Pancreas (tissue), 10 donors: ENCODE data around the gene TACC3. TPM values are rescaled to one million over a fixed set of nuclear protein-coding genes. Genes with fewer than 3 reads are reported as not detected.
A peak's percentile ranks its signal among the peaks of the same experiment; 100 is the strongest.

Experiments
- ATAC-seq, 4 donors: fragments of 200-7000 bp; cut with Tn5 transposase; one replicate each; pipeline versions ENCODE4 v1.8.0 to v1.9.1; 2020; ENCODE audit warnings: mild to moderate bottlenecking in 4 of 4, moderate library complexity in 4 of 4
- DNase-seq, 6 donors: peaks; one replicate each; pipeline ENCODE4 v3.0.0-alpha.2; 2020
- FAIRE-seq: peaks from 2 replicates; lab custom pipeline; 2012; peaks lifted over from hg19 to GRCh38; lab: Jason Lieb, UNC
- H3K27ac ChIP-seq, 4 donors: fragments of 200-600 bp; sonication (generic); 1 replicate in 3 of 4; 2 replicates in 1 of 4; pipeline versions ENCODE4 v1.5.0 to v1.8.0; 2020
- H3K27me3 ChIP-seq, 4 donors: fragments of 200-600 bp; one replicate each; pipeline ENCODE4 v1.8.0; 2021
- H3K36me3 ChIP-seq, 3 donors: fragments of 200-600 bp; sonication (generic) in 1 of 3; one replicate each; pipeline versions ENCODE4 v1.5.0 to v1.8.0; 2020 to 2021
- H3K4me1 ChIP-seq, 3 donors: fragments of 200-600 bp; one replicate each; pipeline ENCODE4 v1.8.0; 2021
- H3K4me3 ChIP-seq, 4 donors: fragments of 200-600 bp; sonication (generic) in 2 of 4; one replicate each; pipeline versions ENCODE4 v1.5.0 to v1.8.0; 2020 to 2021
- H3K9me3 ChIP-seq, 4 donors: fragments of 200-600 bp; one replicate each; pipeline ENCODE4 v1.8.0; 2021
- CTCF ChIP-seq, 4 donors: fragments of 200-600 bp; sonication (generic) in 3 of 4; IDR thresholded peaks; one replicate each; pipeline versions ENCODE4 v1.5.0 to v1.8.0; 2021; ENCODE audit warnings: antibody characterized with exemption in 4 of 4
- WGBS, 2 donors: extraction: QIAGEN DNeasy Blood & Tissue Kit; methylation state at CpG; one replicate each; pipeline ENCODE4 v1.1.7; 2013; 5-methylcytosine and 5-hydroxymethylcytosine counted together
- intact Hi-C, 3 donors: fragments of 100-400 bp; cut with DNase I; formaldehyde crosslinking; loops; one replicate each; pipeline versions ENCODE4 v1.11.1 to v1.14.2; 2022
- polyA plus RNA-seq, 2 donors: library from polyadenylated mRNA; stranded (reverse); fragments of 200-250 nt; gene quantifications; one replicate each; pipeline ENCODE4 v1.2.3, GENCODE V29; 2013
- total RNA-seq, 6 donors: library from RNA; stranded (reverse); fragmentation: NEBNext Ultra II Directional in 4 of 6; extraction: Animal tissue kit (Norgen Biotek cat#: 25700) in 4 of 6; gene quantifications; one replicate each; pipeline versions ENCODE4 v1.2.1 to v1.2.4, GENCODE V29; 2021 to 2023
- donor health status: healthy with polysubstance abuse.
- donor health status: DM: no; HTN: no; CAD: no; lungs with moderate emphysema.
- donor health status: DM: no; HTN: no; CAD: no.
- donor health status: control.
- donor health status: control.
- donor health status: Bipolar disorder and iron deficiency.
- donor health status: DM: yes; HTN: yes; CAD: no.
- donor health status: DM: no; HTN: no; CAD: no.
- donor health status: DM: no; HTN: no; CAD: no.
- donor health status: DM: yes; HTN: yes; CAD: no.

Gene TACC3
- total and polyA plus RNA-seq, 8 donors = 0.97 to 4.8 (median 3.3) TPM

DNA sequence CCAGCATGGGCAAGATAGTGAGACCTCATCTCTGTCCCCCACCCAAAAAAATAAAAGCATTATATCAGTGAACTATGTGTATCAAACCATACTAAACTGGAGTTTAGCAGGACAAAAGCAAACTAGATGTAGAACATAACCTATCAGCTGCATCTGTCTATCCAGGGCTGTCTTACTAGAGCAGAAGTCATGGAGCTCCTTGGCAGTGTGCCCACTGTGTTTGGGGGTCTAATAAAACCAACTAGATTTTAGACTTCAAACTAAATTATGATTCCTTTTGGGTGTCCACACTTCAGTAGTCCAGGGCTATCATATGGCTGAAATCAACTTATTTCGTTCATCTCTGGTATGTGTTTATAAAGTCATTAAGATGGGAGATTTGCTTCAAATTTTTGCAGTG, 17.5 kb upstream of the TACC3 start:
- DNase-seq (no peak), ATAC-seq (no peak), FAIRE-seq (no peak)
- Histone ChIP-seq H3K36me3 (peaks cover 0 to 24% (median 0%) of the 10 kb centered on the region in 3 donors), H3K4me1 (peaks cover 0 to 9% (median 3%) of the 10 kb centered on the region in 3 donors), H3K27ac (no peak overlapping the region), H3K4me3 (no peak overlapping the region), H3K27me3 (no peaks in the 10 kb centered on the region), H3K9me3 (no peaks in the 10 kb centered on the region)
- TF ChIP-seq CTCF (IDR thresholded peaks at IDR 0.05) = no peak
- intact Hi-C loops = no loop called here
- WGBS, 2 donors = 90 to 91% methylated on average over 1 of the region's 1 CpG

DNA sequence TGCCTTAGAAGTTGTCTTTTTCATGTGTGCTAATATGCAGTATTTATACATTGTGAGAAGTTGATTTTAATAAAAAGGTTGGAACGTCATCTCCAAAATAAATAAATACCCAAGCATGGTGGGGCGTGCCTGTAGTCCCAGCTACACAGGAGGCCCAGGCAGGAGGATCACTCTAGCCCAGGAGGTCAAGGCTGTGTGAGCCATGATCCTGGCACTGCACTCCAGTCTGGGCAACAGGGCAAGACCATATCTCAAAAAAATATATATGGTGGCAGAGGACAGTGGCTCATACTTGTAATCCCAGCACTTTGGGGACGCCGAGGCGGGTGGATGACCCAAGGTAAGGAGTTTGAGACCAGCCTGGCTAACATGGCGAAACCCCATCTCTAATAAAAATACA, 15.6 kb upstream of the TACC3 start:
- H3K27me3 ChIP-seq = no peaks in the 10 kb centered on the region
- 87 to 91% methylated on average over 6 of the region's 6 CpGs for WGBS, 2 donors
- no peaks in the 10 kb centered on the region for H3K9me3 ChIP-seq
- DNase-seq (no peak), FAIRE-seq (no peak), ATAC-seq (no peak)
- no peak overlapping the region for H3K4me3 ChIP-seq
- peaks cover 0 to 19% (median 7%) of the 10 kb centered on the region in 3 donors for H3K4me1 ChIP-seq
- no peak for TF ChIP-seq CTCF (IDR thresholded peaks at IDR 0.05)
- H3K27ac ChIP-seq = no peak overlapping the region
- intact Hi-C loops = no loop called here
- peaks cover 0 to 15% (median 0%) of the 10 kb centered on the region in 3 donors for H3K36me3 ChIP-seq

- Histone ChIP-seq H3K36me3 (peaks cover 0 to 15% (median 0%) of the 10 kb centered on the region in 3 donors), H3K27me3 (no peaks in the 10 kb centered on the region), H3K4me3 (no peak overlapping the region), H3K9me3 (no peaks in the 10 kb centered on the region), H3K4me1 (peaks cover 0 to 19% (median 11%) of the 10 kb centered on the region in 3 donors), H3K27ac (no peak overlapping the region)
- intact Hi-C loops = no loop called here
- no peak for ATAC-seq
- no peak for DNase-seq
- WGBS, 2 donors = 88 to 89% methylated on average over 6 of the region's 6 CpGs
- no peak for FAIRE-seq
- no peak for TF ChIP-seq CTCF (IDR thresholded peaks at IDR 0.05)
Observed at GRCh38 chr4:1706358-1706757, 15.0 kb upstream of the TACC3 start.

DNA sequence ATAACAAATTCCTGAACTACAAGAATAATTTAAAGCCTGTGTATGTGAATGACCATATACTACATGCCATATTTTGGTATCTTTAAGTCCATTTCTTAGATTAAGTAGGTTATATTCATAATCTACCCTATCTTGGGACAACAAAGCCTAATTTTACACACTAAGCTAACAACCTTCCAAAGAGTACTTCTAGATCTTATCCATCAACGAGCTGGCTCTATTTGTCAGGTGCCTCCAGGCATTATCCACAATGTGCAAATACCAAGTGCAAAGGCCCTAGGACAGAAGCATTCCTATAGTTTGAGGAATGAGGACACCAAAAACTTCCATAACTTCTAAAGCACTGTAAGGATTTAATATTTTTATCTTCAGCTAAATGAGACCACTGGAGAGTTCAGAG, 12.7 kb upstream of the TACC3 start:
- no peak overlapping the region for H3K27ac ChIP-seq
- H3K36me3 ChIP-seq = peaks cover 0 to 8% (median 0%) of the 10 kb centered on the region in 3 donors
- no peak overlapping the region for H3K4me3 ChIP-seq
- WGBS, 2 donors = 14 to 19% methylated on average over 1 of the region's 1 CpG
- TF ChIP-seq CTCF (IDR thresholded peaks at IDR 0.05) = no peak
- DNase-seq = no peak
- H3K4me1 ChIP-seq = peaks cover 0 to 22% (median 16%) of the 10 kb centered on the region in 3 donors
- H3K9me3 ChIP-seq = no peaks in the 10 kb centered on the region
- intact Hi-C loops = no loop called here
- no peaks in the 10 kb centered on the region for H3K27me3 ChIP-seq
- FAIRE-seq = no peak
- ATAC-seq = no peak

DNA sequence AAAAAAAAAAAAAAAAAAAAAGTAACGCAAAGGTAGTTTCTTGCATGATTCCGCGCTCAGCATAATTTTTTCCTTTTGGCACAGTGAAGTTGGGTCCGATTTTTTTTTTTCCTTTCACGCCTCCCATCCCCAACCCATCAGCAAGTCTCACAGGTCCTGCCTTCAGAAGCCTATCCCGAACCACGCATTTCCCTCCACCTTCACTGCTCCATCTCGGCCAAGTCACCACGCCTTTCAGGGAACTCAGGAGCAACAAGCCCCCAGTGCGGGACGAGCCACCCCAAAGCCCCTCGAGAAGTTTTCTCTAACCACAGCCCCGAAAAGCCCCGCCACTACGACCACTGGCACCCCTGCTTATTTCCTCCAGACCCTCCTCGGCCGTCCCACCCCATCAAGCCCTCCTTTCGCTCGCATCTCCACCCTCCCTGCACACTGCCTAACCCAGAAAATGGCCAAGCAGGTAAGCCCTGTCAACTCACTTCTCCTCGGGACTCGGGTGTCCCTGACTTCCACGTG, 10.2 kb upstream of the TACC3 start:
- TF ChIP-seq CTCF (IDR thresholded peaks at IDR 0.05) = no peak
- Histone ChIP-seq H3K27me3 (no peaks in the 10 kb centered on the region), H3K4me1 (peaks cover 0 to 24% (median 20%) of the 10 kb centered on the region in 3 donors), H3K27ac (peak overlapping the region; percentile 100), H3K4me3 (peak overlapping the region; percentile 61 to 95 (median 79)), H3K36me3 (peaks cover 0 to 5% (median 0%) of the 10 kb centered on the region in 3 donors), H3K9me3 (no peaks in the 10 kb centered on the region)
- WGBS, 2 donors = 8 to 12% methylated on average over 22 of the region's 22 CpGs
- ATAC-seq (no peak), FAIRE-seq (no peak), DNase-seq (peak in 1 of 6 donors; percentile 57)
- intact Hi-C loops = no loop called here
